HepG2 (cell line): Measurements from ENCODE around the gene MT1M. TPM values are rescaled to one million over a fixed set of nuclear protein-coding genes. Genes with fewer than 3 reads are reported as not detected.

Experiments
- CHD2 ChIP-seq: IDR thresholded peaks from 2 replicates; pipeline ENCODE4 v1.6.1; 2011; ENCODE audit warnings: low read depth, low read length, improper control_type of control experiment
- DNMT3B ChIP-seq: conservative IDR thresholded peaks from 2 replicates; pipeline ENCODE4 v1.6.1; 2016; ENCODE audit warnings: missing biosample characterization, control low read depth
- ELF1 ChIP-seq: sonication (generic); formaldehyde crosslinking; IDR thresholded peaks from 2 replicates; pipeline ENCODE4 v1.4.0; 2020; ENCODE audit warnings: missing genetic modification reagents
- ETS1 ChIP-seq: sonication (generic); formaldehyde crosslinking; IDR thresholded peaks from 2 replicates; pipeline ENCODE4 v1.4.0; 2020; ENCODE audit warnings: missing genetic modification reagents
- HES4 ChIP-seq: sonication (generic); formaldehyde crosslinking; IDR thresholded peaks from 2 replicates; pipeline ENCODE4 v1.9.0; 2021; ENCODE audit warnings: mild to moderate bottlenecking, missing genetic modification reagents, borderline replicate concordance
- IKZF4 ChIP-seq: sonication (generic); formaldehyde crosslinking; IDR thresholded peaks from 2 replicates; pipeline ENCODE4 v1.5.1; 2020; ENCODE audit warnings: borderline replicate concordance, mild to moderate bottlenecking, low read depth, missing genetic modification reagents; ENCODE audit errors: not compliant biosample characterization
- MIER3 ChIP-seq: IDR thresholded peaks from 2 replicates; pipeline ENCODE4 v1.6.1; 2016; ENCODE audit warnings: missing compliant biosample characterization, borderline replicate concordance
- PHF8 ChIP-seq: sonication (generic); formaldehyde crosslinking; IDR thresholded peaks from 2 replicates; pipeline ENCODE4 v1.5.0; 2020; ENCODE audit warnings: missing genetic modification reagents
- POLR2AphosphoS2 ChIP-seq: IDR thresholded peaks from 2 replicates; pipeline ENCODE4 v1.6.1; 2011; ENCODE audit warnings: low read depth, low read length, improper control_type of control experiment
- PPARG ChIP-seq: conservative IDR thresholded peaks from 2 replicates; pipeline ENCODE4 v1.6.1; 2016; ENCODE audit warnings: missing biosample characterization, missing genetic modification reagents
- PRMT3 ChIP-seq: sonication (generic); formaldehyde crosslinking; IDR thresholded peaks from 2 replicates; pipeline ENCODE4 v1.8.1; 2022; ENCODE audit warnings: low read depth, mild to moderate bottlenecking, moderate library complexity, missing genetic modification reagents, borderline replicate concordance
- REL ChIP-seq: sonication (generic); formaldehyde crosslinking; conservative IDR thresholded peaks from 2 replicates; pipeline ENCODE4 v1.8.0; 2022; ENCODE audit warnings: mild to moderate bottlenecking, missing genetic modification reagents, moderate library complexity
- SIX4 ChIP-seq: sonication (generic); formaldehyde crosslinking; IDR thresholded peaks from 2 replicates; pipeline ENCODE4 v1.4.0; 2020; ENCODE audit warnings: missing genetic modification reagents
- SMYD3 ChIP-seq: sonication (generic); formaldehyde crosslinking; IDR thresholded peaks from 2 replicates; pipeline ENCODE4 v1.8.1; 2023; ENCODE audit warnings: mild to moderate bottlenecking, missing genetic modification reagents
- SNRNP70 ChIP-seq: fragments of 200-400 bp; formaldehyde crosslinking; IDR thresholded peaks from 2 replicates; pipeline ENCODE4 v1.6.1; 2017; ENCODE audit warnings: mild to moderate bottlenecking, low read depth, low read length, moderate library complexity
- ZEB1 ChIP-seq: IDR thresholded peaks from 2 replicates; pipeline ENCODE4 v1.6.1; 2012; ENCODE audit warnings: mild to moderate bottlenecking, low read depth, inconsistent platforms; ENCODE audit not compliant: insufficient replicate concordance
- ZNF205 ChIP-seq: IDR thresholded peaks from 2 replicates; pipeline ENCODE4 v1.6.1; 2018; ENCODE audit warnings: missing biosample characterization, missing genetic modification reagents
- ZNF333 ChIP-seq: sonication (generic); formaldehyde crosslinking; IDR thresholded peaks from 2 replicates; pipeline ENCODE4 v1.4.0; 2020; ENCODE audit warnings: mild to moderate bottlenecking, missing genetic modification reagents, borderline replicate concordance
- ZNF414 ChIP-seq: sonication (generic); formaldehyde crosslinking; IDR thresholded peaks from 2 replicates; pipeline ENCODE4 v1.5.0; 2020; ENCODE audit warnings: missing genetic modification reagents
- ZNF44 ChIP-seq: sonication (generic); formaldehyde crosslinking; IDR thresholded peaks from 2 replicates; pipeline ENCODE4 v1.5.1; 2020; ENCODE audit warnings: mild to moderate bottlenecking, missing genetic modification reagents
- ZNF441 ChIP-seq: sonication (generic); formaldehyde crosslinking; IDR thresholded peaks from 2 replicates; pipeline ENCODE4 v1.7.0; 2021; ENCODE audit warnings: missing genetic modification reagents, borderline replicate concordance
- ZNF552 ChIP-seq: sonication (generic); formaldehyde crosslinking; IDR thresholded peaks from 2 replicates; pipeline ENCODE4 v1.9.0; 2022; ENCODE audit warnings: missing genetic modification reagents, mild to moderate bottlenecking, borderline replicate concordance
- ZNF557 ChIP-seq: sonication (generic); formaldehyde crosslinking; IDR thresholded peaks from 2 replicates; pipeline ENCODE4 v1.4.0; 2020; ENCODE audit warnings: missing genetic modification reagents
- ZNF766 ChIP-seq: sonication (generic); formaldehyde crosslinking; IDR thresholded peaks from 2 replicates; pipeline ENCODE4 v1.5.0; 2020; ENCODE audit warnings: missing genetic modification reagents, borderline replicate concordance
- ZNF782 ChIP-seq: sonication (generic); formaldehyde crosslinking; IDR thresholded peaks from 2 replicates; pipeline ENCODE4 v1.4.0; 2020; ENCODE audit warnings: missing genetic modification reagents, mild to moderate bottlenecking, borderline replicate concordance
- ZNF879 ChIP-seq: sonication (generic); formaldehyde crosslinking; IDR thresholded peaks from 2 replicates; pipeline ENCODE4 v1.8.1; 2023; ENCODE audit warnings: missing genetic modification reagents
- ZSCAN5A ChIP-seq: sonication (generic); formaldehyde crosslinking; IDR thresholded peaks from 2 replicates; pipeline ENCODE4 v1.8.0; 2022; ENCODE audit warnings: mild to moderate bottlenecking, missing genetic modification reagents, borderline replicate concordance
- polyA plus RNA-seq, 8 experiments: library from polyadenylated mRNA; depleted of rRNA in 3 of 8; stranded (reverse) in 7 of 8; unstranded in 1 of 8; fragments of >200 nt; fragmentation: Illumina TruSeq in 4 of 8; extraction: Trizol in 4 of 8; gene quantifications; 2 replicates each; pipeline versions ENCODE4 v1.2.1 to v1.2.3, GENCODE V29; 2011 to 2016; ENCODE audit warnings: low read depth in 4 of 8, missing spikeins in 1 of 8, mixed read lengths in 1 of 8; ENCODE audit not compliant: insufficient read depth in 1 of 8
- total RNA-seq, 5 experiments: library from RNA; depleted of rRNA; stranded (reverse); fragments of >200 nt; fragmentation: Illumina TruSeq; extraction: Trizol; gene quantifications; 2 replicates each; pipeline ENCODE4 v1.2.3, GENCODE V29; 2016; ENCODE audit warnings: low read depth in 1 of 5

MT1M gene
- total and polyA plus RNA-seq, 2 of the 13 experiments (the other 11 are each of a cell fraction or from before 2014, with no cell fraction given), result 4.6 TPM; not detected in 1

GRCh38 chr16:56657555-56658326 lies 25.3 kb downstream of the MT1M start, which contains the start of gene MT1F (continued):
- TF ChIP-seq ZNF441 (CRISPR knock-in tag) (peak; percentile 53; the same call in 1 of the 2 replicates), ZNF414 (CRISPR knock-in tag) (peak; percentile 33; the same call in 1 of the 2 replicates), ZSCAN5A (CRISPR knock-in tag) (no peak), PRMT3 (no peak), ZNF44 (CRISPR knock-in tag) (no peak), POLR2AphosphoS2 (no peak), DNMT3B (no peak), ZNF766 (CRISPR knock-in tag) (0 out of 2 replicates have a peak, but pooled peaks have one; percentile 36), REL (CRISPR knock-in tag) (no peak), PPARG (CRISPR knock-in tag) (0 out of 2 replicates have a peak, but pooled peaks have one; percentile 12), MIER3 (CRISPR knock-in tag) (no peak), SNRNP70 (no peak), ZNF557 (CRISPR knock-in tag) (no peak), ELF1 (CRISPR knock-in tag) (0 out of 2 replicates have a peak, but pooled peaks have one; percentile 37), ZNF205 (0 out of 2 replicates have a peak, but pooled peaks have one; percentile 41), HES4 (CRISPR knock-in tag) (no peak), ZNF879 (CRISPR knock-in tag) (no peak), ZNF782 (CRISPR knock-in tag) (no peak), ZNF552 (CRISPR knock-in tag) (no peak), ZNF333 (CRISPR knock-in tag) (peak; percentile 75), CHD2 (no peak), ZEB1 (no peak), SMYD3 (CRISPR knock-in tag) (no peak), IKZF4 (no peak), SIX4 (no peak), ETS1 (peak; percentile 30; the same call in 1 of the 2 replicates), PHF8 (CRISPR knock-in tag) (peak; percentile 48; the same call in 1 of the 2 replicates)
